IMR-90 (cell line): ENCODE data around the gene TRIP6. TPM values are rescaled to one million over a fixed set of nuclear protein-coding genes. Genes with fewer than 3 reads are reported as not detected.
A peak's percentile ranks its signal among the peaks of the same experiment; 100 is the strongest.

Source experiments
- ATAC-seq: fragments of 200-7000 bp; cut with Tn5 transposase; 2 replicates; pipeline ENCODE4 v1.9.1; 2020; ENCODE audit warnings: low read depth, mild to moderate bottlenecking, moderate library complexity
- BruUV-seq: library from RNA; stranded (reverse); fragments of 400-500 nt; replicated peaks from 2 replicates; lab custom pipeline; 2021; lab: Mats Ljungman, UMichigan
- CTCF ChIA-PET: fragments of 300-600 bp; formaldehyde crosslinking; extraction: SDS; loops from one replicate; lab custom pipeline; 2021; ENCODE audit warnings: antibody characterized with exemption; lab: Yijun Ruan, JAX
- POLR2A ChIA-PET: fragments of 300-600 bp; sonication (Branson Sonifier 250); formaldehyde crosslinking; loops from one replicate; lab custom pipeline; 2022; ENCODE audit warnings: antibody characterized with exemption; ENCODE audit not compliant: unreplicated experiment; lab: Charles Lee
- DNase-seq: peaks from one replicate; pipeline ENCODE4 v3.0.0; 2013
- H2AFZ ChIP-seq: replicated peaks from 2 replicates; pipeline ENCODE3; 2013; ENCODE audit warnings: low read length, mild to moderate bottlenecking; ENCODE audit not compliant: poor library complexity
- H2AK5ac ChIP-seq: 2 replicates; pipeline ENCODE4 v1.6.1; 2013; ENCODE audit warnings: low read depth, low read length, inconsistent platforms
- H2AK9ac ChIP-seq: replicated peaks from 2 replicates; pipeline ENCODE3; 2013; ENCODE audit warnings: mild to moderate bottlenecking, low read depth, low read length, moderate library complexity; ENCODE audit not compliant: poor library complexity
- H2BK120ac ChIP-seq: 2 replicates; pipeline ENCODE4 v1.6.1; 2013; ENCODE audit warnings: low read depth, low read length, inconsistent platforms
- H2BK15ac ChIP-seq: 3 replicates; pipeline ENCODE4 v1.6.1; 2013; ENCODE audit warnings: low read depth, low read length, inconsistent platforms
- H2BK20ac ChIP-seq: 2 replicates; pipeline ENCODE4 v1.6.1; 2013; ENCODE audit warnings: low read depth, mild to moderate bottlenecking, inconsistent platforms, low read length, moderate library complexity
- H2BK5ac ChIP-seq: 2 replicates; pipeline ENCODE4 v1.6.1; 2013; ENCODE audit warnings: mild to moderate bottlenecking, low read depth, low read length, inconsistent platforms; ENCODE audit not compliant: poor library complexity, severe bottlenecking
- H3K14ac ChIP-seq: replicated peaks from 2 replicates; pipeline ENCODE4 v1.6.1; 2013; ENCODE audit warnings: low read depth, low read length, inconsistent platforms
- H3K18ac ChIP-seq: 2 replicates; pipeline ENCODE4 v1.6.1; 2013; ENCODE audit warnings: low read depth, low read length, control low read depth
- H3K23ac ChIP-seq: 2 replicates; pipeline ENCODE4 v1.6.1; 2013; ENCODE audit warnings: low read depth, low read length, inconsistent platforms
- H3K27ac ChIP-seq: 2 replicates; pipeline ENCODE4 v1.5.1; 2013; ENCODE audit warnings: mild to moderate bottlenecking, control low read depth, low read length; ENCODE audit not compliant: insufficient read depth
- H3K27me3 ChIP-seq: 2 replicates; pipeline ENCODE4 v1.6.1; 2013; ENCODE audit warnings: low read length; ENCODE audit not compliant: control insufficient read depth, insufficient read depth
- H3K36me3 ChIP-seq: 2 replicates; pipeline ENCODE4 v1.6.1; 2013; ENCODE audit warnings: low read length, mixed read lengths; ENCODE audit not compliant: control insufficient read depth, insufficient read depth
- H3K4ac ChIP-seq: 2 replicates; pipeline ENCODE4 v1.6.1; 2013; ENCODE audit warnings: low read depth, low read length, inconsistent platforms
- H3K4me1 ChIP-seq: 2 replicates; pipeline ENCODE4 v1.6.1; 2013; ENCODE audit warnings: low read length, mixed read lengths; ENCODE audit not compliant: control insufficient read depth, insufficient read depth
- H3K4me2 ChIP-seq: 2 replicates; pipeline ENCODE4 v1.6.1; 2013; ENCODE audit warnings: low read depth, mild to moderate bottlenecking, control low read depth, low read length, moderate library complexity
- H3K4me3 ChIP-seq: 2 replicates; pipeline ENCODE4 v1.5.1; 2013; ENCODE audit warnings: low read depth, mild to moderate bottlenecking, control low read depth, low read length, moderate library complexity; ENCODE audit not compliant: insufficient read depth
- H3K56ac ChIP-seq: 2 replicates; pipeline ENCODE4 v1.6.1; 2013; ENCODE audit warnings: low read length, inconsistent platforms; ENCODE audit not compliant: insufficient read depth; ENCODE audit errors: extremely low read depth
- H3K79me1 ChIP-seq, 2 experiments: 2 replicates each; pipeline ENCODE4 v1.6.1; 2013; ENCODE audit warnings: low read length in 2 of 2, inconsistent platforms in 1 of 2, low read depth in 1 of 2
- H3K9ac ChIP-seq: 2 replicates; pipeline ENCODE4 v1.6.1; 2013; ENCODE audit warnings: low read depth, low read length, control low read depth
- H3K9me1 ChIP-seq: 2 replicates; pipeline ENCODE4 v1.6.1; 2013; ENCODE audit warnings: low read length, inconsistent platforms; ENCODE audit not compliant: insufficient read depth
- H3K9me3 ChIP-seq: 2 replicates; pipeline ENCODE4 v1.6.1; 2013; ENCODE audit warnings: low read length; ENCODE audit not compliant: control insufficient read depth, insufficient read depth
- H4K20me1 ChIP-seq: 2 replicates; pipeline ENCODE4 v1.6.1; 2013; ENCODE audit warnings: low read length, inconsistent platforms; ENCODE audit not compliant: insufficient read depth
- H4K5ac ChIP-seq: 2 replicates; pipeline ENCODE4 v1.6.1; 2013; ENCODE audit warnings: mild to moderate bottlenecking, low read depth, low read length, control low read depth
- H4K8ac ChIP-seq, 2 experiments: 2 replicates each; pipeline ENCODE4 v1.6.1; 2013; ENCODE audit warnings: low read depth in 2 of 2, low read length in 2 of 2, control low read depth in 1 of 2, inconsistent platforms in 1 of 2
- H4K91ac ChIP-seq: 2 replicates; pipeline ENCODE4 v1.6.1; 2013; ENCODE audit warnings: low read depth, low read length, inconsistent platforms; ENCODE audit not compliant: insufficient read depth
- BHLHE40 ChIP-seq: fragments of 150-350 bp; IDR thresholded peaks from 2 replicates; pipeline ENCODE4 v1.6.1; 2016; ENCODE audit warnings: mild to moderate bottlenecking, low read depth, low read length
- CHD1 ChIP-seq: IDR thresholded peaks from 2 replicates; pipeline ENCODE4 v1.6.1; 2012; ENCODE audit warnings: low read depth, low read length, improper control_type of control experiment
- CTCF ChIP-seq: conservative IDR thresholded peaks from 2 replicates; pipeline ENCODE4 v1.5.1; 2012; ENCODE audit warnings: mild to moderate bottlenecking, low read depth, low read length, improper control_type of control experiment
- FOS ChIP-seq: fragments of 150-350 bp; IDR thresholded peaks from 2 replicates; pipeline ENCODE4 v1.6.1; 2016; ENCODE audit warnings: low read depth, low read length
- MAFK ChIP-seq: IDR thresholded peaks from 2 replicates; pipeline ENCODE4 v1.6.1; 2012; ENCODE audit warnings: low read depth, low read length, improper control_type of control experiment
- MAZ ChIP-seq: IDR thresholded peaks from 2 replicates; pipeline ENCODE4 v1.6.1; 2012; ENCODE audit warnings: low read depth, mild to moderate bottlenecking, low read length, improper control_type of control experiment, moderate library complexity, borderline replicate concordance
- MXI1 ChIP-seq: IDR thresholded peaks from 2 replicates; pipeline ENCODE4 v1.6.1; 2012; ENCODE audit warnings: low read depth, mild to moderate bottlenecking, low read length, moderate library complexity, borderline replicate concordance
- NFE2L2 ChIP-seq: fragments of 150-350 bp; IDR thresholded peaks from 2 replicates; pipeline ENCODE4 v1.6.1; 2016; ENCODE audit warnings: low read depth, mild to moderate bottlenecking, low read length
- POLR2A ChIP-seq: IDR thresholded peaks from 2 replicates; pipeline ENCODE4 v1.6.1; 2012; ENCODE audit warnings: mild to moderate bottlenecking, low read depth, low read length
- RAD21 ChIP-seq: IDR thresholded peaks from 2 replicates; pipeline ENCODE4 v1.6.1; 2012; ENCODE audit warnings: low read length, improper control_type of control experiment
- RCOR1 ChIP-seq: IDR thresholded peaks from 2 replicates; pipeline ENCODE4 v1.6.1; 2012; ENCODE audit warnings: mild to moderate bottlenecking, low read length, improper control_type of control experiment; ENCODE audit not compliant: insufficient replicate concordance
- WGBS, 2 experiments: methylation state at CpG; one replicate each; pipeline versions ENCODE4 v1.1.5 to v1.1.7; 2013; ENCODE audit warnings: missing lambda C conversion rate in 2 of 2; ENCODE audit not compliant: insufficient read length in 1 of 2; ENCODE audit errors: extremely low coverage in 2 of 2; 5-methylcytosine and 5-hydroxymethylcytosine counted together
- dilution Hi-C: fragments of 300-500 bp; cut with HindIII; formaldehyde crosslinking; loops from one replicate; pipeline ENCODE4 v1.14.3; 2018; ENCODE audit warnings: low sequenced_read_pairs; ENCODE audit not compliant: unreplicated experiment
- in situ Hi-C: fragments of 300-500 bp; cut with MboI; formaldehyde crosslinking; loops from 3 replicates; pipeline ENCODE4 v1.14.3; 2019; ENCODE audit warnings: low sequenced_read_pairs, inconsistent platforms, mixed read lengths
- intact Hi-C: fragments of 100-400 bp; cut with micrococcal nuclease; formaldehyde crosslinking; loops from 2 replicates; pipeline ENCODE4 v1.10.0; 2022
- polyA plus RNA-seq, 3 experiments: library from polyadenylated mRNA; depleted of rRNA; stranded (reverse); fragments of >200 nt; gene quantifications; 2 replicates each; pipeline ENCODE4 v1.2.3, GENCODE V29; 2012; ENCODE audit warnings: low replicate concordance in 1 of 3
- total RNA-seq: library from RNA; depleted of rRNA; stranded (reverse); fragments of >200 nt; gene quantifications from 2 replicates; pipeline ENCODE4 v1.2.3, GENCODE V29; 2012
- TF ChIP-seq, protein P1 (sequence below): fragments of 150-350 bp; IDR thresholded peaks from 2 replicates; pipeline ENCODE4 v1.6.1; 2016; ENCODE audit warnings: low read depth, mild to moderate bottlenecking, low read length, moderate library complexity, borderline replicate concordance
- TF ChIP-seq, protein P2 (sequence below): fragments of 150-350 bp; IDR thresholded peaks from 2 replicates; pipeline ENCODE4 v1.6.1; 2017; ENCODE audit warnings: mild to moderate bottlenecking, antibody characterized with exemption, low read length, low read depth

Gene TRIP6
- total and polyA plus RNA-seq, 2 of the 4 experiments (the other 2 are of a cell fraction): 36.4 to 72.3 TPM

DNA sequence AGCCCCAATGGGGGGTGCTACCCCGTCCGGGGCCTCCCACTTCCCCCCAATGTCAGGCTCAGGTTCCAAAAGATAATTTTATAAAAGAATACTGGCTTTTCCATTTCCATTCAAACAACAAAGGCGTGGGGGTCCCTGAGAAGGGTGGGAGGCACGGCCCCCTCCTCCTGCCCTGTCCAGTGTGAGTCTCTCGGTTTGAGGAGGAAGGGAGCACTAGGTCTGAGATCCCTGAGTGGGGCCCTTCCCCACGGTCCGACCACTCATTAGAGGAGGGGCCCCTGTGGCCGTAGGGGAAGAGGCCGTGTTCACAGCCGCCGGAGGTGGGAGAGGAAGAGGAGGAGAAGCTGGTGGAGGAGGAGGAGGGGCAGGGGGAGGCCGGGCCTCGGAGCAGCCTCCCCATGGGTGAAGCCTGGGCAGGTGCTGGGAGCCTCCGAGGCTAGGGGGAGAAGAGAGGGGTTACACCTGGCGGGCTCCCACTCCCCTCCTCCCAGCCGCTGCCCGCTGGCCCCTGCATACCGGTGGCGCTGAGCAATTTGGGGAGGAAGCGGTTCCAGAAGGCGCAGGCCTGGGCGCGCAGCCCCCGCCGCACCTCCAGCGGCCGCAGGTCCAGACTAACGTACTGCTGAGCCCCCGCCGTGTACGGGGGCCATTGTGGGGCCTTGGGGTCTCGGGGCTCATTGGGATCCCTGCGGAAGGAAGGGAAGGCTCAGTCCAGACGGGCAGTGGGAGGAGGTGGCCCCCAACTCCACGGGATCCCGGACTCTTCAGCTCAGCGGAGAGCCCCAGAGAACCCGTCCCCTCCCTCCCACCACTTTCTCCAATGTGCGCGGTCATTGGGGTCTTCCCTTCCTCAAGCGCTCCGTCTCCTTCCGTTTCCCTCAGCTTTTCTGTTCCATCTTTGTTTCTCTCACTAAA lies 23.7 kb downstream of the TRIP6 start:
- DNase-seq (no peak), ATAC-seq (no peak)
- Histone ChIP-seq H4K91ac (peak overlapping the region; percentile 85), H4K20me1 (peaks cover 15% of the 10 kb centered on the region; the same call in 1 of the 2 replicates), H3K23ac (peak overlapping the region; percentile 70; the same call in 1 of the 2 replicates), H3K4me2 (peak overlapping the region; percentile 53; the same call in 1 of the 2 replicates), H3K4ac (peak overlapping the region; percentile 95), H3K36me3 (peaks cover 29% of the 10 kb centered on the region), H2AK5ac (peak overlapping the region; percentile 91), H2BK20ac (no peak overlapping the region; the same call in 1 of the 2 replicates), H3K14ac (peak overlapping the region; percentile 90), H3K27me3 (peaks cover 9% of the 10 kb centered on the region), H2BK5ac (peak overlapping the region; percentile 64), H2AK9ac (peak overlapping the region; percentile 86), H2BK15ac (peak overlapping the region; percentile 42; the same call in 1 of the 3 replicates), H3K9me1 (peaks cover 3% of the 10 kb centered on the region; the same call in 1 of the 2 replicates), H3K4me1 (peaks cover 16% of the 10 kb centered on the region), H3K9me3 (no peaks in the 10 kb centered on the region), H3K79me1 (peaks cover 14 to 26% of the 10 kb centered on the region in 2 experiments; a peak in 3 of 4 replicates), H3K18ac (peak overlapping the region; percentile 70), H3K27ac (peak overlapping the region; percentile 91), H3K56ac (0 out of 2 replicates have a peak overlapping the region, but pooled peaks have one; percentile 43), H4K5ac (peak overlapping the region; percentile 99), H4K8ac (peak overlapping the region; percentile 91 to 99), H2AFZ (peak overlapping the region; percentile 87), H2BK120ac (peak overlapping the region; percentile 89), H3K4me3 (no peak overlapping the region), H3K9ac (peak overlapping the region; percentile 68)
- in situ Hi-C loops (loop anchor here (5.0 to 10.0 kb wide), 2 partner anchors 166 to 394 kb away; no protein-coding TSS in a partner anchor), intact Hi-C loops (no loop called here), dilution Hi-C loops (no loop called here)
- WGBS, 2 experiments: 17% methylated on average over 2 of the region's 43 CpGs; no CpG with 5 or more reads in 1 of the 2 experiments
- POLR2A ChIA-PET: interaction anchor here (0.5 to 1.4 kb wide), 5 partner anchors 10 to 314 kb away, joined by 3 to 15 read pairs (median 4); partner anchors contain the start of gene SRRT
- CTCF ChIA-PET: no interaction called here
- no TSS peak for BruUV-seq
- TF ChIP-seq NFE2L2 (no peak), RAD21 (no peak), RCOR1 (no peak), BHLHE40 (no peak), MAZ (no peak), FOS (no peak), CTCF (no peak), CHD1 (no peak), POLR2A (no peak), MAFK (no peak), MXI1 (no peak)
- TF ChIP-seq, protein P1, sequence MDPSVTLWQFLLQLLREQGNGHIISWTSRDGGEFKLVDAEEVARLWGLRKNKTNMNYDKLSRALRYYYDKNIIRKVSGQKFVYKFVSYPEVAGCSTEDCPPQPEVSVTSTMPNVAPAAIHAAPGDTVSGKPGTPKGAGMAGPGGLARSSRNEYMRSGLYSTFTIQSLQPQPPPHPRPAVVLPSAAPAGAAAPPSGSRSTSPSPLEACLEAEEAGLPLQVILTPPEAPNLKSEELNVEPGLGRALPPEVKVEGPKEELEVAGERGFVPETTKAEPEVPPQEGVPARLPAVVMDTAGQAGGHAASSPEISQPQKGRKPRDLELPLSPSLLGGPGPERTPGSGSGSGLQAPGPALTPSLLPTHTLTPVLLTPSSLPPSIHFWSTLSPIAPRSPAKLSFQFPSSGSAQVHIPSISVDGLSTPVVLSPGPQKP: no peak
- TF ChIP-seq, protein P2, sequence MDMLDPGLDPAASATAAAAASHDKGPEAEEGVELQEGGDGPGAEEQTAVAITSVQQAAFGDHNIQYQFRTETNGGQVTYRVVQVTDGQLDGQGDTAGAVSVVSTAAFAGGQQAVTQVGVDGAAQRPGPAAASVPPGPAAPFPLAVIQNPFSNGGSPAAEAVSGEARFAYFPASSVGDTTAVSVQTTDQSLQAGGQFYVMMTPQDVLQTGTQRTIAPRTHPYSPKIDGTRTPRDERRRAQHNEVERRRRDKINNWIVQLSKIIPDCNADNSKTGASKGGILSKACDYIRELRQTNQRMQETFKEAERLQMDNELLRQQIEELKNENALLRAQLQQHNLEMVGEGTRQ: no peak
